ENCODE data around the gene CCDC167.
"Not testable (repeated sequence)": the region's sequence is repeated elsewhere in the genome, so short reads cannot be mapped to it uniquely, and the experiment has no call there.

Gene CCDC167

GRCh38 chr6:37473364-37474095 lies 26.2 kb downstream of the CCDC167 start:
- no peak for DNase-seq (ENCODE audit: low read depth in 2 of 2)

GRCh38 chr6:37467718-37468117 lies 32.0 kb downstream of the CCDC167 start:
- no peak for DNase-seq (ENCODE audit: low read depth in 2 of 2)

DNA sequence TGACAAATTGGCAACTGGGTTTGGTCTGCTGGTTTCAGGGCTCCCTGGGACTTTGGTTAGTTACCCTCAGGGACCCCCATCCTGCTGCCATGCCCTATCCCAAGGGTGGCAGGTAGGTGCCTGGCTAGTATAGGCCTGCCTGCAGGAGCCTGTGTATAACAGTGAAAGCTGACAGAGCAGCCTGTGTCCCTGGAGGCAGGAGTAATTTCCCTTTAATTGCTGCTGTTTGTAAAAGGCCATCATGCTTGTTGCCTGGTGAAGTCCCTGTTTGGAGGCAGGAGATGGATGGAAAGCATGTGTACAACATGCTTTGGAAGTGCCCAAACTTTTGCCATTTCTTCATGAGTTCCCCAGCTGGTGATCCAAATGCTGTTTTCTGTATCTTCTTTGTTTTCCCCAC lies 36.6 kb downstream of the CCDC167 start:
- no peak for DNase-seq (ENCODE audit: low read depth in 2 of 2)

DNA sequence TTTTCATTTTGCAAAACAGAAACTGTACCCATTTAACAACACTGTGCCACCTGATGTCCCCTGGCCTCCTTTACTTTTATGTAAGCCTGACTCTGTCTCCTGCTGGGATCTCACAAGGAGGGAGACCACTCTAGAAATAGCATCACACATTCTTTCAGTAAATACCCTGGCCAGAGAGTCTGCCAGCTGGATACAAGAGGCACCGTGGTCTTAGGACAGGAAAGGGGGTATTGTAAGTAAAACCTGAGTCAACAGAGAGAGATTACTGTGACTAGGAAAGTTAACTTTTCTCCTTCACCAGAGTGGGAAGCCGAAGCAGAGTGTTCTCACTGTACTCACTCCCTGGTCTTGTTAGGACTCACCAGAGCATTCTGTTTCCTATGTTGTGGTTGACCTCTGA lies 38.9 kb downstream of the CCDC167 start:
- DNase-seq (ENCODE audit: low read depth in 2 of 2), result no peak

GRCh38 chr6:37459981-37460800 lies 39.5 kb downstream of the CCDC167 start:
- no peak for DNase-seq (ENCODE audit: low read depth in 2 of 2)

DNA sequence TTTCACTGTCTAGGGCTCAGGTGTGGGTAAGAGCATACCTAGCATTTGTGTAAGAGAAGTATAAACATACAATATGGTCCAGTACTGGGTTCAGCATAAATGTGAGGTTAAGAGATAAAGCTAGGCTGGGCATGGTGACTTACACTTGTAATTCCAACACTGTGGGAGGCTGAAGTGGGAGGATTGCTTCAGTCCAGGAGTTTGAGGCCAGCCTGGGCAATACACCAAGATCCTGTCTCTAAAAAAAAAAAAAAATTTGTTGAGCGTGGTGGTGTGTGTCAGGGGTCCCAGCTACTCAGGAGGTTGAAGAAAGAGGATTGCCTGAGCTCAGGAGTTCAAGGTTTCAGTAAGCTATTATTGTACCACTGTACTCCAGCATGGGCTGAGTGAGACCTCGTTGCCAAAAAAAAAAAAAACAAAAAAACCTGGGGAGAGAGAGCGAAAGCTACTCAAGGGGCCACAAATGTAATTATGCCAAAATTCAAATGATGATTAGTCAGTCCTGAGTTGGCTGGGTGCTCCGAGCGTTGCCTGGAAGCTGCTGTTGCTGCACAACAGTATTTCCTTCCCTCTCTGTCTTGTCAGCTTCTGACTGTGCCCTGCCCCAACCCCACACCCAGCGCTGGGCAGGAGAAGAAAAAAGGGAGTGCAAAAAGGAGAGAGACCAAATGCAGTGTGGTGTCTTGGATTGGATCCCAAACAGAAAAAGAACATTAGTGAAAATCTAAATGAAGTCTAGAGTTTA lies 42.7 kb downstream of the CCDC167 start:
- DNase-seq (ENCODE audit: low read depth in 2 of 2), result no peak

DNA sequence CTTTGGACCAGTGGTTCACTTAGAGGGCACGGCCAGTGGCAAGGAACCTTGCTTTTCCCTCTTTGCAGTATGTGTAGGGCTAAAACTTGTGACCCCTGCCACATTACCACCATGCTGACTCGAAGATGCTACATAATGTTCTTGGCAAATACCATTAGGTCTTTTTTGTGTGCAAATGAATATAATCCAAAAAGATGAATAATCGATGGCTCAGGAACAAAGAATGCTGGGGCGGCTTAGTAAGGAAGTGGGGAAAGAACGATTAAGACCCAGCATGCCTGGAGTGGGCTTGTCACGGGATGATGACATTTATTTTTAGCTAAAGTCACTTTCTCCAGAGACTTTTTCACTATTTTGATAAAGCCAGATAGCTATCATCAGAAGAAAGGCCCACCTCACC lies 43.6 kb downstream of the CCDC167 start:
- no peak for DNase-seq (ENCODE audit: low read depth in 2 of 2)

DNA sequence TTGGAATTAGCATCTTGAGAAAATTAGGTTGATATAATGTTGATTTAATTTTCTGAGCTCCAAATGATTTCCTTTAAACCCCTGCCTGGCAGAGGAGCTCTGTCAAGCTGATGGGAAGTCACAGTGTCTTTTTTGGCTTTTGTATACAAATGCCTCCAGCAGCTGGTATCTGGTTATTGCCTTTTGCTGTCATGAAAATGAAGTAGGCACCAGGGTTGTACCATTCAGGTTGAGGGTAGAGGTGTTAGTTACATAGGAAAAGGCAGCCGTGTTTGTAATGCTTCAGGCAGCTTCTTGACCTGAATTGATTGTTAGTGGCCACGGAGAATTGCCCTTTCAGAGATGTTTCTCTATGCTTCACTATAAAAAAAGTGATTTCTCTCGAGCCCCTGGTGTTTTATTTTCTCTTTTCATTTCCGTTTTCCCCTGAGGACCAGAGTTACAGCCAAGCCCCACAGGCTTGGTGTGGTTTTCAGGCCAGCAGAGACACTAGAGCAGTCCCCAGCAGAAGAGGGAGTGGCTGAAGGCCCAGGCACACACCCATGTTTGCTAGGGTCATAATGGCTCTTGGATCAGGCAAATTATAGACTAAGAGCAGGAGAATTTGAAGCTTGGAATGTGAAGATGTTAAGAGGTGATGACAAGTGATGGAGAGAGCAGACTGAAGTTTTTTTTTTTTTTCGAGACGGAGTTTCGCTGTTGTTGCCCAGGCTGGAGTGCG lies 45.1 kb downstream of the CCDC167 start:
- no peak for DNase-seq (ENCODE audit: low read depth in 2 of 2)

DNA sequence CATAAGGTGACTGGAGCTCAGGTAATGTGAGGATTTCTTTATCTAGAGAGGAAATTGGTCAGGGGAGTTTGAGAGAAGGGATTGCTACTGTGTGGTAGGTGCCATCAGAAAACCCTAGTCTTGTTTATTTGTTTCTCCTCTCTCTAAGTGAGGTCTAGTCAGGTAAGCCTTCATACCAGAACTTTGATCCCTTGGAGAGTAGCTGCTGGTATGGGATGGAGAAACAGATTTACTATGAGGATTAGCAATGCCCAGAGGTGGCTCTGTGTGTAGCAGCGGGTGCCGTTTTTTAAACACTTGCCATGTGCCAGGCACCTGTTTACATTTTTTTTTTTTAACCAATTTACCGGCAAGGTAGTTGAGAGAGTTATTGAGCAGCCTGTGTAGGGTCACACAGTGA lies 47.2 kb downstream of the CCDC167 start:
- DNase-seq (ENCODE audit: low read depth in 2 of 2), result no peak

DNA sequence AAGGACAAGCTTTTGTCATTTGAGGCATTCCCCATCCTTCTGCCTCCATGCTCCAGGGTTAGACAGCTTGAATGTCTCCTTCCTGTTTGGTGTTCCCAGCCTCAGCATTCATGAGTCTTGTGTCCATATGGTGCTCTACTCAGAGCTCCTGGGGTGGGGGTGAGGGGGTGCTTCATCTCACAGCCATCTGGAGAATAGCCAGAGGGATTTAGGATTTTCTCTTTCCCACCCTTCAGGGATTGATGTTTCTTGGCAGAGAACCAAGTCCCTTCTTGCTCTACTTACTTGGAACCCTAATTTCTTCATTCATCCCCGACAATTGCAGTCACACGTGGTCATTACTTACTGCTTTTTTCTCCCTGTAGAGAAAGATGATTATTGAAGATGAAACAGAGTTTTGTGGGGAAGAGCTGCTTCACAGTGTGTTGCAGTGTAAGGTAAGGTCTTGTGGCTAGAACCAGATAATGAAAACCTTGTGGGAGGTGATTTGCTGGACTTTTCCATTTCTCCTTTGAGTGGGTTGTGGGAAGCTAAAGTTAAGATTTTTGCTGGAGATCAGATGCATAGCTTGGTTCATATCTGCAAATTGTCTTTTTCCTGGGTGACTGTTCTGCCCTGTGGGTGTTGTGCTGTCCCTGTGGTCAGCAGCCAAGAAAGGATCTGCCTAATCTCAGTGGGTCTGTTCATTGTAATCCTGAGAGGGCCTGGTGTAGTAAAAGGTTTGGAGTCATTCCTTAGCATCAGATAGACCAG lies 48.1 kb downstream of the CCDC167 start:
- DNase-seq (ENCODE audit: low read depth in 2 of 2), result no peak

GRCh38 chr6:37449984-37450383 lies 49.7 kb downstream of the CCDC167 start:
- no peak for DNase-seq (ENCODE audit: low read depth in 2 of 2)

GRCh38 chr6:37443216-37443542 lies 56.5 kb downstream of the CCDC167 start:
- not testable (repeated sequence) for DNase-seq (ENCODE audit: low read depth in 2 of 2)

- no peak for DNase-seq (ENCODE audit: low read depth in 2 of 2)
These were observed 57.1 kb downstream of the CCDC167 start for GRCh38 chr6:37442416-37443215.

GRCh38 chr6:37441651-37442050 lies 58.0 kb downstream of the CCDC167 start:
- no peak for DNase-seq (ENCODE audit: low read depth in 2 of 2)

- no peak for DNase-seq (ENCODE audit: low read depth in 2 of 2)
These were observed 60.8 kb downstream of the CCDC167 start for GRCh38 chr6:37438930-37439329.

DNA sequence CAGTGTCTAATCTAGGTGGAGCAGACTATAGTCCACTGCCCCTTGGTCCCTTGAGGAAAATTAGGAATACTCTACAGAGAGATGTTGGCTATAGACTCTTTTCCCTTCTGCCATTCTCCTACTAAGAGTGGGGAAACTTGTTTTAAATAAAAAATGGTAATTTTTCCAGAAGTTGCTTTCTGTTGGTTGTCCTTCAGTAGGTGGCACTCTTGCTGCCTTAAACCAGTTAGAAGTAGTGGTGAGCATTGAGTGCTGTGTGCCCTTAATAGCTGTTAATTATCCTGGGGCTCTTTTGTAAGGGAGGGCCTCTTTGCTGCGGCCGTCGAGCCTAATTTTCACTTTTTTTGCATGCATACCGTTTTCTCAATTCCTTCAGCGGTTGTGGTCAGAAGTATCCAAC lies 63.9 kb downstream of the CCDC167 start:
- no peak for DNase-seq (ENCODE audit: low read depth in 2 of 2)

DNA sequence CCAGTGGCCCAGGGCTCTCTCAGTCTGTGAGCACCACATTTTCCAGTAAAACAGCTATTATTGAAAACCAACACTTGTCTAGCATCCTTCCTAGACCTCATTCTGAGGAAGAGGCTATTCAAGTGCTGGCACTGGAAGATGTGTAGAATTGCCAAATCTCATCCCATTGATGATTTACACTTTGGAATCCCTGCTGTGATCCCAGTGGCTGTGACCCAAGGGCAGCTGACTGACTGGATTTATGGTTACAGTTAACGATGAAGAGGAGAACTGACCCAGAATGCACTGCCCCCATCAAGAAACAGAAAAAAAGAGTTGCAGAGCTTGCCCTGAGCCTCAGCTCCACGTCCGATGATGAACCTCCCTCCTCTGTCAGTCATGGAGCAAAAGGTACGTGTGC lies 64.3 kb downstream of the CCDC167 start:
- DNase-seq (ENCODE audit: low read depth in 2 of 2), result no peak

GRCh38 chr6:37433657-37434271 lies 65.9 kb downstream of the CCDC167 start:
- peak; percentile 4 to 8 for DNase-seq (ENCODE audit: low read depth in 2 of 2)

All from stimulated activated CD8-positive, alpha-beta memory T cell treated with anti-CD3 and anti-CD28 coated beads, Interleukin-2, amount 100 ng/mL, for 1 hour (primary cell).